ENCODE measurements around the gene BPI.
"Not testable (repeated sequence)": the region's sequence is repeated elsewhere in the genome, so short reads cannot be mapped to it uniquely, and the experiment has no call there.

The BPI gene

DNA sequence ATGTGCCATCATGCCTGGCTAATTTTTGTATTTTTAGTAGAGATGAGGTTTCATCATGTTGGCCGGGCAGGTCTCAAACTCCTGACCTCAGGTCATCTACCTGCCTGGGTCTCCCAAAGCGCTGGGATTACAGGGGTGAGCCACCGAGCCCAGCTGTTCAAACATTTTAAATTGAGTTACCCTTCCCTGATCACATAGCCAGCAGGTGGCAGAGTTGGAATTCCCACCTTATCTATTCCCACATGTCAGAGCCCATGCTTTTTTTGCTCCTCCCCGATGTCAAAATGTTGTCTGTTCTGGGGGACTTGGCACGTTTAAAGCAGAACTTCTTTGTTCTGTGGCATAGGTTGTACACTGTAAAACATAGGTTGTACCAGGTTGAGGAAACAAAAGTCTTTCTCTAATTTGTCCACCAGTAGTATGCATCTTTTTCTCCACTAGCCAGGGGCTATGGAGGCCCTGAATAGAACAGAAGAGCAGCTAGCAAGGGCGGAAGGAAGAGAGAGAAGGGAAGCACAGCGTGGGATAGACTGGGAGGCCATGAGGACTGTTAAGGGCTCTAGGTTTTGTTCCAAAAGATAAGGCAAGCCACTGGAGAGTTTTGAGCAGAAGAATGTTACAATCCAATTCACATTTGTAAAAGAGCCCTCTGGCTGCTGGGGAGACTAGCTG, 35.0 kb downstream of the BPI start:
- DNase-seq, result no peak

DNA sequence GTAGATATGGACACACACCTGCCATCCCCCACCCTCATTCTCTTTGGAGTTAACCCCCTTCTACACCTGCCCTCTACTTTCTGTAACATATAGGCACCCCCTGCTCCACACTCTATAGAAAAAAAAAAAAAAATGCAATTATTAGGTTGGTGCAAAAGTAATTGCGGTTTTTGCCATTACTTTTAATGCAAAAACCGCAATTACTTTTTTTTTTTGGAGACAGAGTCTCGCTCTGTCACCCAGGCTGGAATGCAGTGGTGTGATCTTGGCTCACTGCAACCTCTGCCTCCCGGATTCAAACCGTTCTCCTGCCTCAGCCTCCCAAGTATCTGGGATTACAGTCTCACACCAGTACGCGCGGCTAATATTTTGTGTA, 35.6 kb downstream of the BPI start:
- DNase-seq, result not testable (repeated sequence)

DNA sequence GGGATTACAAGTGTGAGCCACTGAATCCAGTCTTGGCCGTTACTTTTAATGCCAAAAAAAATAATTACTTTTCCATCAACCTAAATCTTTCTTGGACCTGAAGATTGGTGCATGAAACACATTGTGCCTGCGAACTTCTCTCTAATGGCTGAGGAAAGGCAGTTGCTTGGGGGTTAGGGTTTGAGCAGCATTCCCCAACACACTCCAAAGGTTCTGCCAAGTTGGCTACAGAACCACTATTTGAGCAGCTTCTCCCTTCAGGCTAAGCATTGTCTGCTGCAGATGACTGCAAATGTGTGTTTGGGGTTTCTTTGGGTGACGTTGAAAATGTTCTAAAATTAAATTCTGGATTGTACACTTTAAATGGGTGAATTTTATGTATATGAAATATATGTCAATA, 36.0 kb downstream of the BPI start:
- DNase-seq, result no peak

DNA sequence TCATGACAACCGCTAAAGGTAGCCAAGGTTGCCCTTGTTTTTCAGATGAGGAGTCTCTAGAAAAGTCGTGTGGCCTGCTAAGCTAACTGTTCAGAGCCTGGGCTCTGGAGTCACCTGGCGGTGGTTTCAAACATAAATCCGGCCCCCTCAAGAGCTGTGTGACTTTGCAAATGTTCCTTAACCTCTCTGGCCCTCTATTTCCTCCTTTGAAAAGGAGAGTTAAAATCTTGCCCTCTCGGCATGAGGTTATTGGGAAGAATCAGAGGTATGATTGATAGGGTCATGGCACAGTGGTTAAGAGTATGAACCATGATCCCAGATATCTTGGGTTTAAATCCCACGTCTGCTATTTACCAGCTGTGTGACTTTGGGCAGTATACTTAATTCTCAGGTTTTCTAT, 36.7 kb downstream of the BPI start:
- no peak for DNase-seq

DNA sequence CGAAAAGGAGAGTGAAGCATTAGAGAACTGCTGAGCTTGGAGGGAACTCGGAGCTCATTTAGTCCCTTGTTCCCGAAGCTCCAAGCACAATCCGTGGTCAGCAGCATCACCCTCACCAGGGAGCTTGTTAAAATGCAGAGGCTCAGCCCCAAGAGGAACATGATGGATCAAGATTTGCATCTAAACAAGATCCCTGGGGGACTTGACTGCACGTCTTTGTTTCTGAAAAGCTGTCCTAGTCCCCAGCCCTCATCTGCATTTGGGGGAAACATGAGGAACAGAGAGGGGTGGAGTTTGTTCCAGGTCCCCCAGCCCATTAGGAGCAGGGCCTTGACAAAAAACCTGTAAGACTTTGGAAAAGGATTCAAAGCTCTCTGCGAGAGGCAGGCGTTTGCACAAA, 38.3 kb downstream of the BPI start:
- DNase-seq, result no peak

DNA sequence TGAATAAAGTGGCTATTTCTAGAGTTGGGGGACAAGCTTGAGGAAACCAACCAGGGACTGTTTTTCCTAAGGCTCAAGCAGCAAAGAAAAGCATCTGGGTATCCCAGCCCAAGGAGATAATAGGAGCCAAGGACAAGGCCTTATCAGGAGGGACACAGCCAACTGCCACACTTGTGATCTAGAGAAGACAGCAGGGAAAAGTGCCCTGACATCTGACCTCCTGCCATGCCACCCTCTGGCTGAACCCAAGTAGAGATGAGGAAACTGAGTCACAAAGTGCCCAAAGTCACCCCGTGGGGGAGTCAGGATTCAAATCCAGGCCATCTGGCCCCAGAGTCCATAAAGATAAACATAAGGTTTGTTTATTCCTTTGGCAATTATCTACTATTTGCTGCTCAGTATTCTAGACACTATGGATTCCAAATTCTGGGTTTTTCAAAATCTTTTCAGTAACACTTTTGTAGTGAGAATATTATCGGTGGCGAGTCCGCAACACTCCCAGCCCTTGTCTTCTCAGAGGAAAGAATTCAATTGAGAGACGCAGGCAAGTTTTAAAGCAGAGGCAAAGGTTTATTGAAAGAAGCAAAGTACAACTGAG, 38.9 kb downstream of the BPI start:
- DNase-seq, result no peak

DNA sequence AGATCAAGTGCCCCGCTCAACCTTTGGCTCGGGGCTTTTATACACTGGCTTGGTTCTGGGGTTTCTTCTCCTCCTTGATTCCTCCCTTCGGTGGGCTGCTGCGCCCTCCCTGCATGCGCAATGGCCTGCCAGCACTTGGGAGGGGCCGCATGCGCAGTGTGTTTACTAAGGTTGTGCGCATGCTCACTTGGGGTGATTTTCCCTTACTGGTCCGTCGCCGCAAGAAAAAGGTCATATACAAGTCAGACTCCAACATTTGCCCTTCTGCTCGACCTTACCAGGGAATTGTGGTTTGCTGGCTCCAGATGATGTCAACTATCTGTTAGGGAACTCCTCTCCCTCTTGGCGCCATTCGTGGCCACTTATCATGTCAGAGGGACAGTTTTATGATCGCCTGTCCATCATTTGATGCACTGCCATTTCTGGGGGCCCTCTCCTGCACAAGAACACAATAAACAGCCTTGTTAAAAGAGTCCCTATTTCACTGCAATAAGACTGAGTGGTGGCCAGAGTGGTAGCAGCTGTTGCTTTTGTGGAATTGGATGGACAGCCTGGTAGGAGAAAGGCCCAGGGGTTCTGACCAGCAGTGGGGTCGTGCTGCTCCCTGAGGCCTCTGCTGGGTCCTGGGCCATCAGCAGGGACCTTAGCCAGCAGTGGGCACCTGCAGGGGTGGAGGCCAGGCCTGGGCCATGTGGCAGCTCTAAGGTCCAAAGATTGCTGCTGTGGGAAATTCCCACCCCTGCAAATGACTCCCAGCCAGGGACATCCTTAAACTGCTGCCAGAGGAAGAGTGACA, 39.6 kb downstream of the BPI start:
- DNase-seq, result no peak

DNA sequence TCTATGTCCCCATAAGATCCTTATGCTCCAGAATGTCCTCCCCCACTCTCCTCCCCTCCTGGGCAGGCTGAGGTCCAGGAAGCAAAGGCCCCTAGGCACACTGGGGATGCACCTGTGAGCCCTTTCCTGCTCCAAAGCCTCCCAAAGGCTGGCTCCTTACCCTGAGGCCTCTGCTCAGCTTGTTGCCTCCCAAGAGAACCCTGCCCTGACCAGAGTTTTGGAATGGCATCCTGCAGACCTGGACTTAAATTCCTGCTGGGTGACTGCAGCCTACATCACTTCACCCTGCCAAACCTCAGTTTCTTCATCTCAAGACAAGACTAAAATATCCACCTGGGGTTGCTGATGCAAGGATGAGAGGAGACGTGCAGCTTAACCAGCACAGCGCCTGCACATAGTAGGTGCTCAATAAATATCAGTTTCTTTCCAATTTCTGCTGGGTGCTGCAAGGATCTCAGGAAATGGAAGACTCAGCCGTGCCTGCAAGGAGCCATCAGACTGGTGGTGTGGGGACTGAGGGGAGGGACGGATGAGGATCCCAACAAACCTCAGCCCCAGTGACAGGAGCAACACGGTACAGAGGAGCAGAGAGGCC, 40.2 kb downstream of the BPI start:
- no peak for DNase-seq

DNA sequence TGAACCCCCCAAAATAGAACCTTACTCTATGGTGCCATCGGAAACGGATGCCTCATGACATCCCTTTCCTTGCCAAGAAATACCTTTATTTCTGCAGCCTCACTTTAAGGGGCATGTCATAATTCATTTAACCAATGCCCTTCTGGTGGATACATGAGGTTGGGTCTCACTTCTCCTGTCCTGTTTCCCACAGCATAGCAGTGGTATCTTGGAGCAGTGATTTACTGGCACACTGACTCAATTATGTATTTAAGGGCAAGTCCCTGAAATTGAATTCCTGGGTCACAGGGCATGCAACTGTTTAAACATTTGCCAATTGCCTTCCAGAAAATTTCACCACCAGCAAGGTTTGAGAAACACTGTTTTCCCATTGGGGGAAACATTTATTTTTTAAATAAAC, 41.7 kb downstream of the BPI start:
- DNase-seq, result no peak

DNA sequence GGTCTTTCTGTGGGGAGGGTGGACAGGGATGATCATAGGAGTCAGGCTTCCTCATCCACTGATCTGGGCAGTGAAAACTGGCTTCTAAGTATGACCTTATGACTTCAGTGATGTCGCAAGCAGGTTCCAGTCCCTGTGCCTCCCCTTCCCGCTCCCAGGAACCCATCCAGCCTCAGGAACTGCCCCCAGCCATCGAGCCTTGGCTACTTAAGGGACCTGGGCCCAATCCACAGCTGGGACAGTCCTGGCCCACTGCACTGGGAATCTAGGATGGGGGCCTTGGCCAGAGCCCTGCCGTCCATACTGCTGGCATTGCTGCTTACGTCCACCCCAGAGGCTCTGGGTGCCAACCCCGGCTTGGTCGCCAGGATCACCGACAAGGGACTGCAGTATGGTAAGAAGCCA, 42.3 kb downstream of the BPI start, which contains the start of gene LBP:
LBP (plus strand) TSS at position 236 of the 405 bp plus-strand sequence; CDS start at position 271, 35 bp downstream.
- DNase-seq, result no peak

DNA sequence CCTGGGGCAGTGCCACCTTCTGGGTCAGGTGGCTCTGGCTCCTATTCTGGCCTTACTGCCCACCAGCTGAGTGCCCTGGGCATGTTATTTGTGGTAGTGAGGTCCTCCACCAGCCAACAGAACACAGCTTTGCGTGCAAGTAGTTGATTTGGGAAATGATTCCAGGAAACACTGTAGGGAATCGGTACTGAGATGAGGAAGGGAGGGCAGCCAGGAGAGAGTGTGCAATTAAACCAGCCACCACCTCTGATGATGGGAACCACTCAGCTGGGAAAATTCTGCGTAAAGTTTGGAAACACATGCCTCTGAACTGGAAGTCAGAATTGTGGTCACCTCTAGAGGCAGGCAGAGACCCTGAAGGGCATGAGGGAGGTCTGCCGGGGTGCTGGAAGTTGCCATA, 42.8 kb downstream of the BPI start:
- DNase-seq, result no peak

DNA sequence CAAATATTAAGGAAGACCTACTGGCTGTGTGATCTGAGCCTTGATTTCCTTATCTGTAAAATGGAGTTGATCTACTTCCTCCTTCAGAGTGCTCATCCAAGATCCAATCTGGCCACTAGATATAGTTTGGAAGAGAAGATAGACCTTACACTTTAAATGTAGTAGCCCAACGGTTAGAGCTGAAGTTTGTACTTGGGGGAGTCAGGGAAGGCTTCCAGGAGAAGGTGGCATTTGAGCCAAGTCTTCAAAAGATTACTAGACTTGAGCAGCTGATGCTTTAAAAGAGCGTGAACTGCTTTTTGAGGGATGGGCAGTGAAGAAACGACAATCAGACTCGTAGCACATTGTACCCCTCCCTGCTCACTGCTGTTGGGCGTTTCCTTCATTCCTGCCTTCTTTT, 45.9 kb downstream of the BPI start:
- DNase-seq, result no peak

DNA sequence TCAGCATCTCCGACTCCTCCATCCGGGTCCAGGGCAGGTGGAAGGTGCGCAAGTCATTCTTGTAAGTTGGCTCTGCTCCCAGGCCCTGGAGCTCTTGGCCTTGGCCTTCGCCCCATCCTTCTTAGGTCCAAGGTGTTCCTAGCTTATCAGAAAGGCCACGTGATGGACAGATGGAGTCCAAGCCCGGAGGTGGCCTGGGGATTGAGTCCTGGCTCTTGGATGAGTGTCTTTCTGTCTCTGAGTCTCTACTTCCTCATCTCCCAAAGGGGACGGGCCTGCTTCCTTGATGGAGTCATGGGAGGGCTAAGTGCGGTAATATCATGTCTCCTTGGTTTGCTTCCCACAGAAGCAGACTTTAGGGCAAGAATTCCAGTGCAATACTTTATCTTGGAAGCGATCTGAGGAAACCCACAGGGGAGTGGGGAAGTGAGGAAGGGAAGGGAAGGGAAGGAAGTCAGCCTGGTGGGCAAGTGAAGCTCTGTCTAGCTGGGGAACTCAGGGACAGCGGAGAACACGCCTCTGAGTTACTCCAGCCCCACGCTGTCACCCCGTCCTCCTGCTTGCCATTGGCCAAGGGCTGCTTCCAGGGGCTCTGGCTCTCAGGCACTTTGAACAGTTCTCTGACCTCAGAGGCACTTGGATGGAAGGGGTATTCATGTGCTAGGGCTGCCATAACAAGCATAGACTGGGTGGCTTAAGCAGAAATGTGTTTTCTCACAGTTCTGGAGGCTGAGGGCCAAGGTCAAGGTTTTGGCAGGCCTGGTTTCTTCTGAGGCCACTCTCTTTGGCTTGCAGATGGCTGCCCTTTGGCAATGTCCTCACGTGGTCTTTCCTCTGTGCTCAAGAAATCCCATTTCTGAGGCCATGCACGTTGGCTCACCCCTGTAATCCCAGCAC, 47.2 kb downstream of the BPI start:
- no peak for DNase-seq

DNA sequence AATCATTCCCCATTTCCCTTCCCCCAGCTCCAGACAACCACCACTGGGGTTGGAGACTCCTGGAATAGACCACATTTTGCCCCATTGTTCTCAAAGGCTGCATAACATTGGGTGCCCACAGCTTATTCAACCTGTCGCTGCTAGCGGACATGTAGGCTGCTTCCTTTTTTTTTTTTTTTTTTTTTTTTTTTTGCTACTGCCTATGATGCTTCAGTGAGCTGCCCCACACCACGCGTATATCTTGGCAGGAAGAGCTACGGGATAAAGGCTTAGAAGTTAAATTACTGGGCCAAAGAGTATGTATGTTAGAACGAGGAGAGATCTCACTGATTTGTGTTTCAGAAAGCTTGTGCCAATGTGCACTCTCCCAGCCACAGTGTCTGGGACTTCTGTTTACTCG, 49.4 kb downstream of the BPI start:
- DNase-seq, result no peak

DNA sequence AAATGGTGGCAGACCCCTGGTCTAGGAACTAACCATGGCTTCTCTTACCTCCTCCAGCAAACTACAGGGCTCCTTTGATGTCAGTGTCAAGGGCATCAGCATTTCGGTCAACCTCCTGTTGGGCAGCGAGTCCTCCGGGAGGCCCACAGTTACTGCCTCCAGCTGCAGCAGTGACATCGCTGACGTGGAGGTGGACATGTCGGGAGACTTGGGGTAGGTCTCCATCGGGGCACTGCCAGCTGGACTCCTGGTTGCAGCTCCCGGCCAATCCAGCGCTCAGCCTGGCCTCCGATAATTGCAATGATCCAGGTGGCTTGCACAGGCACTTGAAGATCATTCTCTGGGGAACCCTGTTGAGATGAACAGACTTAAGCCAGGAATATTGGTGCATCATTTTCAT, 50.3 kb downstream of the BPI start:
- DNase-seq, result no peak

DNA sequence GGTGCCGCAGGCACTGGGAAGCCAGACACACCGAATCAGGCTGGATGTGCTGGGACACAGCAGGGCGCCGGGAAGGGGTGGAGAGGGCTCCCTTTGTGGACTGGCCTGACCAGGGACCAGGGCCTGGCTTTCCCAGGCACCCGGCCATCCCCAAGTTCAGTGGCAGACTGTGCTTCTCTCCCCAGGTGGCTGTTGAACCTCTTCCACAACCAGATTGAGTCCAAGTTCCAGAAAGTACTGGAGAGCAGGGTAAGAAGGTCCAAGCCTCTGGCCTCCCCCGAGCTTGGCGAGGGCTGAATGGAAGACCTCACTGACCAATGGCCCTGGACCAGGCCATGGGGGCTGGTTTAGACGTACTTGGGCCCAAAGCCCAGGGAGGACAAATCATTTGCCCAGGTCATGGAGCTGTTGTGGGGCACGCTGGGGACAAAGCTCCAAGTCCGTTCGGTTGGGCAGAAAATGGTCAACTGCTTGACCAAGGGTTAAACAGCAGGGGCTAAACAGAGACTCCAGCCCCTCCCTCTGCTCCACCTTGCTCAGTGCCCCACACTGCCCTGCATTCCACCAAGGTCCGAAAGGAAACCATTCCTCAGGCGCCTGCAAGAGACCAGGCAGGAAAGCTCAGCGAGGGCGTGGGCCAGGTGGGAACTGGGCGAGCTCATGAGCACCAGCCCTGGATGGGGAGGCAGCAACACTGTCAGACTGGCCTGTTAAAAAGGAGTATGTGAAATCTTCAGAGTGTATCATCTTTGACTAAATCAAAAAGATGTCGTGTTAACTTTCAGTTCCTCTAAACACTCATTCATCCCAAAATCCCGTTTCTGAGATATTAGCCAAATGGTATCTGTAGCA, 51.4 kb downstream of the BPI start:
- DNase-seq, result no peak

DNA sequence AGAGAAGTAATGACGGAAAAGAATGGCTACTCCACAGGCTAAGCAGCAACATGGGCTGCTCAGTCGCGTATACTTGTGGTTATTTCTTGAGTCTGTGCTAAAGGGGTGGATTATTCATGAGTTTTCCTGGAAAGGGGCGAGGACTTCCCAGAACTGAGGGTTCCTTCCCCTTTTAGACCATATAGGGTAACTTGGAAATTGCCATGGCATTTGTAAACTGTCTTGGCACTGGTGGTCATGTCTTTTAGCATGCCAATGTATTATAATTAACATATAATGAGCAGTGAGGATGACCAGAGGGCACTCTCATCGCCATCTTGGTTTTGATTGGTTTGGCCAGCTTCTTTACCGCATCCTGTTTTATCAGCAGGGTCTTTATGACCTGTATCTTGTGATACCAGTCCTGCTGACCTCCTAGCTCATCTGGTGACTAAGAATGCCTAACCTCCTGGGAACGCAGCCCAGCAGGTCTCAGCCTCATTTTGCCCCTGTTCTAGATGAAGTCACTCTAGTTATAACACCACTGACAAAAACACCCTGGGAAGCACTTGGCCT, 53.8 kb downstream of the BPI start:
- peak in 1 of 2 donors; percentile 9 for DNase-seq

DNA sequence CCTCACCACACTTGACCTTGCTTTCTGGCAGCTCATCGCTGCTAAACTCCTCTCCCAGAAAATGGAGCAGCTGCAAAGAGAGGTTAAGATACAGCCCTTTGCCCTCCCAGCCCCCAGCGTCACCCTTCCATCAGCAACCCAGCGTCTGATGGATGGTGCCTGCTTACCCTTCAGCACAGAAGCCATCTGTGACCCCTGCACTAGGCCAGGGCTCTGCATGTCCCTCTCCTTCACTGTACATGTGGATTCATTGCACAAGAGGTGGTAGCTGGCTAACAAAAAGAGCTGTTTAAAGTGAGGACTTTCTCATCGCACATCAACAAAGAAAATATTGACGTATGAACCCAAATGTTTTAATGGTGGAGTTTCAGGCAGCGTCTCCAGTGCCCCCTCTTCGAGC, 54.6 kb downstream of the BPI start:
- DNase-seq, result no peak

DNA sequence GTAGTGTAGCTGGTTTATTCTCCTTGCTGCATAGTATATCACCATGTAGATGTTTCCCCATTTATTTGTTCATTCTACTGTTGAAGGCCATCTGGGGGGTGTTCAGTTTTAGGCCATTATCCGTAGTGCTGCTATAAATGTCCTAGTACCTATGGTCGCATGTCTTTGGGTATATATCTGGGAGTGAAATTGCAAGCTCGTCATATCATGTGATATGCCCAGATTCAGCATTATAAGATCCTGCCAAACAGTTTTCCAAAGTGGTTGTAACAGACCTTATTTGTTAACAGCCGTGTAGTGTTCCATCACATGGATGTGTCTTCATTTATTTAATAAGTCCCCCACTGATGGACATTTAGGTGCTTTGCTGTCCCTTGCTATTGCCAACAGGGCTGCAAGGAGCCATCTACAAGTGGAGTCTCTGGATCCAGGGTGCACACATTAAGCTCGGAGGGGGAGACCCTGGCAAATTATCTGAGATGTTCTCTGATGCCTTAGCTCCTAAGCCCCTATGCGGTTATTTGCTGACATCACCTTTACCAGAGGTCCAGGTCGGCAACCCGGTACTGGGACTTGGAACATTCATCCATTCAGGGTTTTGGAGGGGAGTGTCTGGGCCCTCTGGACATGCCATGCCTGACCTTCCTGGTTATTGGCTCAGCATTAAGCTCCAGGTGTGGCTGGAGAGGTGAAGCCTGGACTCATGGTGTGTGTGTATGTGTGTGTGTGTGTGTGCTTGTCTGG, 59.2 kb downstream of the BPI start:
- no peak for DNase-seq

DNA sequence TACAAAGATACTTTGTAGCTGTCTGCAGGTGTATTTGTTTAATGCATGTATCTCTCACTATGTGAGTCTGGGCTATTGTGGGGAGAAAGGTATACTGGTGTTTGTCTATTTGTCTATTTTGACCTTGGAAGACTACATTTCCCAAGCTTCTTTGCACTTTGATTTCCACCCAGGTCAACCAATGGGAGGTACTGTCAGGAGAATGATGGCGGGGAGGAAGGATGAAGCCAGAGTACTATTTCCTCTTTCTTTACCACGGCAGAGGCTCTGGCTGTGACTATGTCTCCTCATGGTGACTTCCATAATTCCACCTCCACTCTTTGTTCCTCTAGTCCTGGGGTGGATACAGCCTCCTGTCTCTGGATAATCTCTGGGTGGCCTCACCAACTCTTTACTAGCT, 65.4 kb downstream of the BPI start:
- DNase-seq, result no peak

DNA sequence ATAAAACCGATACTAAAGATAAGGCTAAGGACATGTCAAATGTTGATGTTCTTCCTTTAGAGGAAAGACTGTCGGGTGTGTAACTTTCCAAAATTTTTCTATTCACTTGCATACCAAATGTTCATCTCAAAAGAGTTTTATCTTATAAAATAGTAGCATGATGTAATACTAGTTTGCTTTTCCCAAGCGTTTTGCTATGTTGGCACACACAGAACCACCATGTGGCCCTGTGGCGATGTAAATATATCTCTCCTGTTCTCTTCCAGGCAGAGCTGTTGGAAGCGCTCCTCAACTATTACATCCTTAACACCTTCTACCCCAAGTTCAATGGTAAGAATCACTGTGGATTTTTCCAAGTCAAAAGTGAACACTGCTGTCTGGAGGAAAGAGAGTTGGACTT, 68.8 kb downstream of the BPI start:
- DNase-seq, result no peak

Data from bone marrow (tissue), 2 donors.